Stimulated activated CD4-positive, alpha-beta T cell treated with anti-CD3 and anti-CD28 coated beads, Interleukin-15, amount 100 ng/mL, for 1 hour (primary cell): ENCODE measurements around the gene CBLN3.

Experiments
- DNase-seq, 2 donors: peaks; one replicate each; pipeline ENCODE4 v3.0.0-alpha.2; 2020; ENCODE audit warnings: low read depth in 1 of 2, low spot score in 1 of 2

Gene CBLN3

GRCh38 chr14:24439830-24440605 is 10.6 kb upstream of the CBLN3 start:
- no peak for DNase-seq

GRCh38 chr14:24439257-24439656 is 9.8 kb upstream of the CBLN3 start:
- DNase-seq: no peak

GRCh38 chr14:24438223-24439097 is 9.0 kb upstream of the CBLN3 start:
- no peak for DNase-seq

- DNase-seq: no peak
Observed at GRCh38 chr14:24437736-24438067, 8.2 kb upstream of the CBLN3 start.

- no peak for DNase-seq
Observed at GRCh38 chr14:24437020-24437735, 7.7 kb upstream of the CBLN3 start.

- no peak for DNase-seq
Observed at GRCh38 chr14:24436355-24437019, 7.0 kb upstream of the CBLN3 start.

- DNase-seq: no peak
Observed at GRCh38 chr14:24435998-24436354, 6.5 kb upstream of the CBLN3 start.

- DNase-seq: no peak
Observed at GRCh38 chr14:24435192-24435810, 5.8 kb upstream of the CBLN3 start.

- no peak for DNase-seq
Observed at GRCh38 chr14:24434676-24435075, 5.2 kb upstream of the CBLN3 start.

GRCh38 chr14:24434036-24434435 is 4.6 kb upstream of the CBLN3 start:
- no peak for DNase-seq

GRCh38 chr14:24432259-24433131 is 3.0 kb upstream of the CBLN3 start:
- no peak for DNase-seq

GRCh38 chr14:24431569-24432258 is 2.2 kb upstream of the CBLN3 start:
- peak; percentile 69 to 73 for DNase-seq

- DNase-seq: peak; percentile 30 to 52
Observed at GRCh38 chr14:24430682-24431568, 1.5 kb upstream of the CBLN3 start.

- peak; percentile 15 to 49 for DNase-seq
Observed at GRCh38 chr14:24430143-24430681, 744 bp upstream of the CBLN3 start.

- DNase-seq: no peak
Observed at GRCh38 chr14:24428628-24429394, 657 bp downstream of the CBLN3 start.

- no peak for DNase-seq
Observed at GRCh38 chr14:24427537-24428508, 1.6 kb downstream of the CBLN3 start.
